GM10266 (cell line): ENCODE data around the gene KLHL30.
A peak's percentile ranks its signal among the peaks of the same experiment; 100 is the strongest.

Source experiments
- DNase-seq: peaks from one replicate; pipeline ENCODE4 v3.0.0; 2012; ENCODE audit errors: extremely low spot score
- TF ChIP-seq, protein P1 (sequence below): IDR thresholded peaks from 2 replicates; pipeline ENCODE4 v1.5.1; 2012; ENCODE audit warnings: mild to moderate bottlenecking, low read depth; ENCODE audit not compliant: control insufficient read depth, insufficient read depth; ENCODE audit errors: missing control alignments

The KLHL30 gene

DNA sequence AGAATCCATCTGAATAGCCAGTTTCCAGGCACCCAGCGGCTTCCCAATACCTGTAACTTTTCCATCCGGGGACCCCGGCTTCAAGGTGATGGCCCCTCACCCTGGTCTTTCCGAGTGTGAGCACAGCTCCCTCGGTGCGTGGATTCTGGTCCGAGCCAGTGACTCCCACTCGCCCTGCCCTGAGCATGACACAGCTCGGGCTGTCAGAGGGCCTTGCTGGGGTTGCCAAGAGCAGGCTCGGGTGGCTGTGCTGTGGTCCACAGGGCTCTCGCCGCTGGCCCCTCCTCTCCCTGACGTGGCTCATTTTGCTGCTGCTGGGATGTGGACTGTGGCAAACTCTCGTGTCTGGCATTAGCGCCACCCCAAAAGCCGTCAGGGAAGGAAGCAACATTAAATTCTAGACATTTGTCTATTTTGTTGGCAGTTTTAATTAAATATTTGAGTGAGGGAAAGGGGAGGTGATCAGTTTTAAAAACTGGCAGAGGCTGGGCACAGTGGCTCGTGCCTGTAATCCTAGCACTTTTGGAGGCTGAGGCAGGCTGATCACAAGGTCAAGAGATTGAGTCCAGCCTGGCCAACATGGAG, 43.9 kb upstream of the KLHL30 start:
- no peak for DNase-seq
- TF ChIP-seq, protein P1, sequence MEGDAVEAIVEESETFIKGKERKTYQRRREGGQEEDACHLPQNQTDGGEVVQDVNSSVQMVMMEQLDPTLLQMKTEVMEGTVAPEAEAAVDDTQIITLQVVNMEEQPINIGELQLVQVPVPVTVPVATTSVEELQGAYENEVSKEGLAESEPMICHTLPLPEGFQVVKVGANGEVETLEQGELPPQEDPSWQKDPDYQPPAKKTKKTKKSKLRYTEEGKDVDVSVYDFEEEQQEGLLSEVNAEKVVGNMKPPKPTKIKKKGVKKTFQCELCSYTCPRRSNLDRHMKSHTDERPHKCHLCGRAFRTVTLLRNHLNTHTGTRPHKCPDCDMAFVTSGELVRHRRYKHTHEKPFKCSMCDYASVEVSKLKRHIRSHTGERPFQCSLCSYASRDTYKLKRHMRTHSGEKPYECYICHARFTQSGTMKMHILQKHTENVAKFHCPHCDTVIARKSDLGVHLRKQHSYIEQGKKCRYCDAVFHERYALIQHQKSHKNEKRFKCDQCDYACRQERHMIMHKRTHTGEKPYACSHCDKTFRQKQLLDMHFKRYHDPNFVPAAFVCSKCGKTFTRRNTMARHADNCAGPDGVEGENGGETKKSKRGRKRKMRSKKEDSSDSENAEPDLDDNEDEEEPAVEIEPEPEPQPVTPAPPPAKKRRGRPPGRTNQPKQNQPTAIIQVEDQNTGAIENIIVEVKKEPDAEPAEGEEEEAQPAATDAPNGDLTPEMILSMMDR = no peak

DNA sequence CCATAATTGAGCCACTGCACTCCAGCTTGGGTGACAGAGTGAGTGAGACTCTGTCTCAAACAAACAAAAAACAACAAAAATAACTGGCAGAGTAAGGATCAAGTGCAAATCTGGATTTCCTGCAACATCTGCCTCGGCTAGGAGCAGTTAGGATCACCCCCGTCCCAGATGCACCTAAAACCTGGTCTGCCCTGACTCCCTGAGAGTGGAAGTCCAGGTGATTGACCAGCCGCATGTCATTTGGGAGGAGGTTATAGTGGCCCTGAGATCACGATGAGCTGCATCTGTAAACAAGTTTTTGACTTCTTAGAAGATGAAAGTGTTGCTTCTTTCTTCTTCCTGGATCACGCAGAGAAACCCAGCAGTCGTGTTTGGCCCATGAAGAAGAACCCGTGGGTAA, 43.3 kb upstream of the KLHL30 start:
- TF ChIP-seq, protein P1 = no peak
- no peak for DNase-seq

DNA sequence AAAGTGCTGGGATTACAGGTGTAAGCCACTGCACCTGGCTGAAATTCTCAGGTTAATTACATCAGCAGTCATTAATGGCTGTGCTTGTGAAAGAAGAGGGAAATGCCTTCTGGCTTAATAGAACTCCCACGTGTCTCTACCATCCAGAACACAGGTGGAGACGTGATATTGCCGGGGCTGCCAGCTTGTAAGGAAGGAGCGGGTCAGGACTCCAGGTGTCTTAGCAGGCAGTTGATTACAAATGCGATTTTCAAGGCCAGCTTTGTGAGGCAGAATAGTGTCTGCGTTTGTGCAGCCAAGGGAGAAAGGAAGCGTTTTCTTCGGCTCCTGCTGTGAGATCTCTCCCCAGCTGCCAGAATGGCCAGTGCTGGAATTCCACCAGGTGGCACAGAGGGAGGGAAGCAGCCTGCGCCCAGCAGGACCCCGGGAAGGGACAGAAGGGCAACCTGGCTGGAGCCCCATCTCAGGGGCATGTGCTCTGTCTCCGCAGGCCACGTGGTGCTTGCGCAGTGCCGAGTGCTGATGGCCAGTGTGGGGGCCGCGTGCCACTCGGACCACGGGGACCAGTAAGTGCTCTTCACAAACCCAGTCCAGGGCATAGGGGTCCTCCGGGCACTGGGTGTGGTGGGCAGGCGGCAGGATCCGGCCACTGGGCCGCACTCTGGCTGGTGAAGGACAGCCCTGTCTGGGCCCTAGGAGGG, 42.0 kb upstream of the KLHL30 start:
- TF ChIP-seq, protein P1 = no peak
- no peak for DNase-seq

DNA sequence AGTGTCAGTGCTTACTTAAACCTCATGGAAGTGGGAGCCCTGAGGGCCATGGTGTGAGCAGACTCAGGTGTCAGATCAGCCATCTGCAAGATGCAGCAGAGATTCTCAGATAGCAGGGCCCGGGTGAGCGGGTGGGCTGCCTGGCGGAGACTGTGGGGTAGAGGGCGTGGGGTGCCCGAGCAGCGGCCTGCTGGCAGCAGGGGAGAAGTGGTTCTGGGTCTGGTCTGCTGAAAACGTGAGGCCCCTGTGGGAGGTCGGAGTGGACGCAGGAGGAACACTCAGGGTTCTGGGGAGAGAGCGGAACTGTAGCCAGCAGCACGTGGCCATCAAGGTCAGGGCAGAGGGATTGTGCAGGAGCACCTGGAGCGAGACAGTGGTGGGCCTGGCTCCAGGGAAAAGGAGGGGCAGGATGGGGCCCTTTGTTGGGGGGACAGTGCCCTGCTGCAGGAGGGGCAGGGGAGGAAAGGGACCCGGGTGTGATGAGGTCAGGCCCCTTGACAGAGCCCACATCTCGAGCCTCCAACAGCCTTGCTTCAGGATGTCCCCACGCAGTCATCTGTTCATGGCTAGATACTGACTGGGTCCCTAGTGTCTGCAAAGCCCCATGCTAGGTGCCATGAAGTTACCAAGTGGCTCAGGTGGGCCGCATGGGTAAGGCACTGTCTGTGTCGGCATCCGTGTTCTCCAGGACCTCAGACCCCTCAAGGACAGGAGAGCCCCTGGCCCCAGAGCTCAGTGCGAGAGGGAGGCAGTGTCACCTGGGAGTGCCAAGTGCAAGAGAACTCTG, 41.1 kb upstream of the KLHL30 start:
- no peak for DNase-seq
- TF ChIP-seq, protein P1 = no peak

DNA sequence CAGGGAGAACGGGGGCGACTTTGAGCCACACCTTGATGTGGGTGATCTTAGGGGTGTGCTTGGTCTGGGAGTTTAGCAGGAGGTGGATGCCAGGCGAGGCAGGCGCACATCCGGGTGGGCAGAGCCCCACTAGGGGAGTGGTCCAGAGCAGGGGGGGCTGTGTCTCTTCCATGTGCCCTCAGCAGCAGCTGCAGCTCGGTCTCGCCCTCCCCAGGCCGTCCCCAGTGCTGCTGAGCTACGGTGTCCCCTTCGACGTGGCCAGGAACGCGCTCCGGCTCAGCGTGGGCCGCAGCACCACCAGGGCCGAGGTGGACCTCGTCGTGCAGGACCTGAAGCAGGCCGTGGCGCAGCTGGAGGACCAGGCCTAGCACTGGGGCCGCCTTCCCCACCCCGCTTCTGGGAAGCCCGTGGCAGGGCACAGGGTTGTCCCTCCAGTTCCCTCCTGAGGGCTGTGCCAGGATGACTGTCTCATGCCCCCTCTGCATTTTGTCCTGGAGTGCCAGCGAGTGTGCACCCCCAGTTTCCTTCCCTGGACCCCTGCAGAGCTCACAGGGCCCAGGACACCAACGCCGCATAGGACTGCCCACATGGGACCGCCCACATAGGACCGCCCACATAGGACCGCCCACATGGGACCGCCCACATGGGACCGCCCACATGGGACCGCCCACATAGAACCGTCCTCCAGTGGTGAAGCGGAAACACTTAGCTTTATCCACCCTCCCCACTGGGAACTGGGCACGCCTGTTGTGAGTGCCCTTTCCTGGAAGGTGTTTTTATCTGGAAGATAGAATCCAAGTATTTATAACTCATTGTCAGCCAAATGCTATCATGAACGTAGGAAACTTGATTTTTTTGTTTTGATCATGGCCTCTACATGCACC, 40.2 kb upstream of the KLHL30 start:
- peak; percentile 92 for DNase-seq
- TF ChIP-seq, protein P1 = no peak

DNA sequence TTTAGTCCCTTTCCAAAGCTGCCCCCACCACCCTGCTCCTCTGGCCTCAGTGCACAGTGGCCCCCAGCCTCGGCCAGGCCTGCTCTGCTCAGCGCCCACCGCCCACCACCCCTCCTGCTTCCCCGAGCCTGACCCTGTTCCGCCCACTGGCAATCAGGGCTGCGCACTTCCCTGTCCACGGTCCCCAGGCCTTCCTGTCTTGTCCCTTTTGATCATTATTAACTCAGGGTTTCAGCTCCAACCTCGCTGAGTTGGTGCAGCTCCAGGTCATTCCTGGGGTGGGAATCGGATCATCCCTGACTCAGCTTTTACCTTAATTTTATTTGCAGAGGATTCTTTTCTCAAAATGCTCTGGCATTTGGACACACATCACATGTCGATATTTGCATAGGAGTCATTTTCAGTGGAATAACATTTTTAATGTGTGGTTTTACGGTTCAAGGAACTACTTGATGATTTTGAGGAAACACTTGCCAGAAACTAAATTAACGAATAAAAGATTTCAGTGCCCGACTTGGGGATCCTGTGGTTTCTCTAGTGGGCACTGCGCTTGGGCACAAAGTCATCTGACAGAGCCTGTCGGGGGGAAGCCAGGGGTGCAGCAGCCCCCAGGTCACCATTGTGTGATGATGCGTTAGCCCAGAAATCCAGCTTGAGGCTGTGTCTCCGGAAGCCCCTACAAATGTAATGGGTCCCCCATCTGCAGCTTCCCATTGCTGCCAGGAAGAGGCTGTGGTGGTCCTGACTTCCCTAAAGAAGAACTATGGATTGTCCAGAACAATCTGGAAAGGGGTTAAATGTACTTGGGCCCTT, 39.4 kb upstream of the KLHL30 start:
- TF ChIP-seq, protein P1 = no peak
- DNase-seq = no peak
